HEK293T (cell line): ENCODE measurements around the gene OXCT2.

Source experiments
- ARNT ChIP-seq: fragments of 450-650 bp; IDR thresholded peaks from 2 replicates; pipeline ENCODE4 v1.6.1; 2017; ENCODE audit warnings: mild to moderate bottlenecking
- BHLHE40 ChIP-seq: fragments of 450-650 bp; IDR thresholded peaks from 2 replicates; pipeline ENCODE4 v1.6.1; 2016; ENCODE audit warnings: mild to moderate bottlenecking, moderate library complexity, borderline replicate concordance
- FOXA1 ChIP-seq: fragments of 450-650 bp; IDR thresholded peaks from 2 replicates; pipeline ENCODE4 v1.6.1; 2016; ENCODE audit warnings: mild to moderate bottlenecking
- FOXK2 ChIP-seq: fragments of 450-650 bp; IDR thresholded peaks from 2 replicates; pipeline ENCODE4 v1.6.1; 2016; ENCODE audit warnings: mild to moderate bottlenecking
- PKNOX1 ChIP-seq: fragments of 450-650 bp; IDR thresholded peaks from 2 replicates; pipeline ENCODE4 v1.6.1; 2016
- SP1 ChIP-seq: fragments of 450-650 bp; IDR thresholded peaks from 2 replicates; pipeline ENCODE4 v1.6.1; 2017
- TARDBP ChIP-seq: fragments of 450-650 bp; IDR thresholded peaks from 2 replicates; pipeline ENCODE4 v1.6.1; 2016

- TF ChIP-seq BHLHE40 (no peak), FOXA1 (no peak), ARNT (no peak), PKNOX1 (no peak), SP1 (no peak), FOXK2 (no peak), TARDBP (no peak)
Measured at GRCh38 chr1:39721664-39722063, 49.5 kb downstream of the OXCT2 start.
